ENCODE data around the gene IFT80.
"Not testable (repeated sequence)": the region's sequence is repeated elsewhere in the genome, so short reads cannot be mapped to it uniquely, and the experiment has no call there.

IFT80 gene

GRCh38 chr3:160365869-160366522, 33.0 kb downstream of the IFT80 start:
- no peaks in the 10 kb centered on the region for H3K9me3 ChIP-seq (ENCODE audit: control insufficient read depth, insufficient read depth, low read depth, low read length)
- no peaks in the 10 kb centered on the region for H3K27me3 ChIP-seq (ENCODE audit: control insufficient read depth, insufficient read depth, low read length)
- no peaks in the 10 kb centered on the region for H3K36me3 ChIP-seq (ENCODE audit: control insufficient read depth, insufficient read depth, low read length)
- H3K27ac ChIP-seq (ENCODE audit: low read depth, low read length) = no peak overlapping the region
- H3K4me3 ChIP-seq (ENCODE audit: low read depth, low read length) = no peak overlapping the region
- no peaks in the 10 kb centered on the region for H3K4me1 ChIP-seq (ENCODE audit: control insufficient read depth, insufficient read depth, low read length)
- no peak overlapping the region for H3K9ac ChIP-seq (ENCODE audit: low read length)

GRCh38 chr3:160362896-160363295, 36.1 kb downstream of the IFT80 start:
- not testable (repeated sequence) for H3K36me3 ChIP-seq (ENCODE audit: control insufficient read depth, insufficient read depth, low read length); H3K27ac ChIP-seq (ENCODE audit: low read depth, low read length); H3K27me3 ChIP-seq (ENCODE audit: control insufficient read depth, insufficient read depth, low read length); H3K4me3 ChIP-seq (ENCODE audit: low read depth, low read length); H3K9me3 ChIP-seq (ENCODE audit: control insufficient read depth, insufficient read depth, low read depth, low read length); H3K4me1 ChIP-seq (ENCODE audit: control insufficient read depth, insufficient read depth, low read length); H3K9ac ChIP-seq (ENCODE audit: low read length)

- H3K27ac ChIP-seq (ENCODE audit: low read depth, low read length) = no peak overlapping the region
- no peak overlapping the region for H3K9ac ChIP-seq (ENCODE audit: low read length)
- H3K27me3 ChIP-seq (ENCODE audit: control insufficient read depth, insufficient read depth, low read length) = no peaks in the 10 kb centered on the region
- H3K36me3 ChIP-seq (ENCODE audit: control insufficient read depth, insufficient read depth, low read length) = peaks cover 3% of the 10 kb centered on the region; the same call in 1 of the 2 replicates
- H3K4me1 ChIP-seq (ENCODE audit: control insufficient read depth, insufficient read depth, low read length) = no peaks in the 10 kb centered on the region
- H3K9me3 ChIP-seq (ENCODE audit: control insufficient read depth, insufficient read depth, low read depth, low read length) = no peaks in the 10 kb centered on the region
- H3K4me3 ChIP-seq (ENCODE audit: low read depth, low read length) = no peak overlapping the region
Observed at GRCh38 chr3:160355826-160356225, 43.2 kb downstream of the IFT80 start.

- Histone ChIP-seq H3K9me3 (ENCODE audit: control insufficient read depth, insufficient read depth, low read depth, low read length) (no peaks in the 10 kb centered on the region), H3K4me1 (ENCODE audit: control insufficient read depth, insufficient read depth, low read length) (no peaks in the 10 kb centered on the region), H3K27me3 (ENCODE audit: control insufficient read depth, insufficient read depth, low read length) (no peaks in the 10 kb centered on the region), H3K4me3 (ENCODE audit: low read depth, low read length) (no peak overlapping the region), H3K27ac (ENCODE audit: low read depth, low read length) (no peak overlapping the region), H3K9ac (ENCODE audit: low read length) (no peak overlapping the region), H3K36me3 (ENCODE audit: control insufficient read depth, insufficient read depth, low read length) (no peaks in the 10 kb centered on the region)
Observed at GRCh38 chr3:160346511-160346910, 52.5 kb downstream of the IFT80 start.

GRCh38 chr3:160343132-160343531, 55.9 kb downstream of the IFT80 start:
- no peak overlapping the region for H3K4me3 ChIP-seq (ENCODE audit: low read depth, low read length)
- H3K9ac ChIP-seq (ENCODE audit: low read length) = no peak overlapping the region
- H3K27ac ChIP-seq (ENCODE audit: low read depth, low read length) = no peak overlapping the region
- no peaks in the 10 kb centered on the region for H3K4me1 ChIP-seq (ENCODE audit: control insufficient read depth, insufficient read depth, low read length)
- no peaks in the 10 kb centered on the region for H3K27me3 ChIP-seq (ENCODE audit: control insufficient read depth, insufficient read depth, low read length)
- peaks cover 3% of the 10 kb centered on the region; the same call in 1 of the 2 replicates for H3K9me3 ChIP-seq (ENCODE audit: control insufficient read depth, insufficient read depth, low read depth, low read length)
- no peaks in the 10 kb centered on the region for H3K36me3 ChIP-seq (ENCODE audit: control insufficient read depth, insufficient read depth, low read length)

- H3K27me3 ChIP-seq (ENCODE audit: control insufficient read depth, insufficient read depth, low read length) = no peaks in the 10 kb centered on the region
- peaks cover 7% of the 10 kb centered on the region; the same call in 1 of the 2 replicates for H3K9me3 ChIP-seq (ENCODE audit: control insufficient read depth, insufficient read depth, low read depth, low read length)
- no peak overlapping the region for H3K27ac ChIP-seq (ENCODE audit: low read depth, low read length)
- H3K4me1 ChIP-seq (ENCODE audit: control insufficient read depth, insufficient read depth, low read length) = no peaks in the 10 kb centered on the region
- H3K4me3 ChIP-seq (ENCODE audit: low read depth, low read length) = no peak overlapping the region
- no peak overlapping the region for H3K9ac ChIP-seq (ENCODE audit: low read length)
- H3K36me3 ChIP-seq (ENCODE audit: control insufficient read depth, insufficient read depth, low read length) = no peaks in the 10 kb centered on the region
Observed at GRCh38 chr3:160340351-160340750, 58.7 kb downstream of the IFT80 start.

- no peak overlapping the region for H3K27ac ChIP-seq (ENCODE audit: low read depth, low read length)
- H3K9ac ChIP-seq (ENCODE audit: low read length) = no peak overlapping the region
- no peaks in the 10 kb centered on the region for H3K4me1 ChIP-seq (ENCODE audit: control insufficient read depth, insufficient read depth, low read length)
- H3K4me3 ChIP-seq (ENCODE audit: low read depth, low read length) = no peak overlapping the region
- H3K27me3 ChIP-seq (ENCODE audit: control insufficient read depth, insufficient read depth, low read length) = no peaks in the 10 kb centered on the region
- H3K9me3 ChIP-seq (ENCODE audit: control insufficient read depth, insufficient read depth, low read depth, low read length) = no peaks in the 10 kb centered on the region
- H3K36me3 ChIP-seq (ENCODE audit: control insufficient read depth, insufficient read depth, low read length) = no peaks in the 10 kb centered on the region
Observed at GRCh38 chr3:160331127-160331937, 67.7 kb downstream of the IFT80 start.

GRCh38 chr3:160330690-160331089, 68.3 kb downstream of the IFT80 start:
- no peak overlapping the region for H3K4me3 ChIP-seq (ENCODE audit: low read depth, low read length)
- H3K4me1 ChIP-seq (ENCODE audit: control insufficient read depth, insufficient read depth, low read length) = no peaks in the 10 kb centered on the region
- no peaks in the 10 kb centered on the region for H3K27me3 ChIP-seq (ENCODE audit: control insufficient read depth, insufficient read depth, low read length)
- H3K9ac ChIP-seq (ENCODE audit: low read length) = no peak overlapping the region
- H3K36me3 ChIP-seq (ENCODE audit: control insufficient read depth, insufficient read depth, low read length) = no peaks in the 10 kb centered on the region
- no peaks in the 10 kb centered on the region for H3K9me3 ChIP-seq (ENCODE audit: control insufficient read depth, insufficient read depth, low read depth, low read length)
- H3K27ac ChIP-seq (ENCODE audit: low read depth, low read length) = no peak overlapping the region

GRCh38 chr3:160330109-160330508, 68.9 kb downstream of the IFT80 start:
- no peaks in the 10 kb centered on the region for H3K4me1 ChIP-seq (ENCODE audit: control insufficient read depth, insufficient read depth, low read length)
- H3K9me3 ChIP-seq (ENCODE audit: control insufficient read depth, insufficient read depth, low read depth, low read length) = no peaks in the 10 kb centered on the region
- no peak overlapping the region for H3K27ac ChIP-seq (ENCODE audit: low read depth, low read length)
- no peak overlapping the region for H3K9ac ChIP-seq (ENCODE audit: low read length)
- H3K36me3 ChIP-seq (ENCODE audit: control insufficient read depth, insufficient read depth, low read length) = no peaks in the 10 kb centered on the region
- no peak overlapping the region for H3K4me3 ChIP-seq (ENCODE audit: low read depth, low read length)
- H3K27me3 ChIP-seq (ENCODE audit: control insufficient read depth, insufficient read depth, low read length) = no peaks in the 10 kb centered on the region

- H3K4me1 ChIP-seq (ENCODE audit: control insufficient read depth, insufficient read depth, low read length); H3K27ac ChIP-seq (ENCODE audit: low read depth, low read length); H3K4me3 ChIP-seq (ENCODE audit: low read depth, low read length); H3K27me3 ChIP-seq (ENCODE audit: control insufficient read depth, insufficient read depth, low read length); H3K9ac ChIP-seq (ENCODE audit: low read length); H3K9me3 ChIP-seq (ENCODE audit: control insufficient read depth, insufficient read depth, low read depth, low read length); H3K36me3 ChIP-seq (ENCODE audit: control insufficient read depth, insufficient read depth, low read length): not testable (repeated sequence)
Observed at GRCh38 chr3:160326286-160326685, 72.7 kb downstream of the IFT80 start.

- H3K36me3 ChIP-seq (ENCODE audit: control insufficient read depth, insufficient read depth, low read length); H3K27me3 ChIP-seq (ENCODE audit: control insufficient read depth, insufficient read depth, low read length); H3K4me1 ChIP-seq (ENCODE audit: control insufficient read depth, insufficient read depth, low read length); H3K4me3 ChIP-seq (ENCODE audit: low read depth, low read length); H3K9me3 ChIP-seq (ENCODE audit: control insufficient read depth, insufficient read depth, low read depth, low read length); H3K9ac ChIP-seq (ENCODE audit: low read length); H3K27ac ChIP-seq (ENCODE audit: low read depth, low read length): not testable (repeated sequence)
Observed at GRCh38 chr3:160321821-160322220, 77.2 kb downstream of the IFT80 start.

Data from HUES6 (cell line).